Activated T-helper 1 cell treated with anti-CD3 and anti-CD28 coated beads, Interleukin-12 subunit alpha, Interleukin-12 subunit beta, Interleukin-2, Interleukin-4 antibody, amounts not matched to agents 30 ng/mL and 10 ng/mL and 1 ng/mL, durations not matched to agents 14 hours and 24 hours and 36 hours (primary cell): ENCODE measurements around the gene DNM2. TPM values are rescaled to one million over a fixed set of nuclear protein-coding genes. Genes with fewer than 3 reads are reported as not detected.
A peak's percentile ranks its signal among the peaks of the same experiment; 100 is the strongest.
"Not testable (repeated sequence)": the region's sequence is repeated elsewhere in the genome, so short reads cannot be mapped to it uniquely, and the experiment has no call there.

ENCODE experiments used
- DNase-seq: peaks from one replicate; pipeline ENCODE4 v3.0.0; 2021; ENCODE audit warnings: low spot score
- H3K27ac Mint-ChIP-seq: one replicate; pipeline ENCODE4 v1.8.0; 2021; ENCODE audit warnings: mild to moderate bottlenecking, mixed read lengths
- H3K27me3 Mint-ChIP-seq: one replicate; pipeline ENCODE4 v1.8.0; 2022; ENCODE audit warnings: mild to moderate bottlenecking, moderate library complexity, mixed read lengths; ENCODE audit not compliant: insufficient read depth
- H3K36me3 Mint-ChIP-seq: one replicate; pipeline ENCODE4 v1.8.0; 2021; ENCODE audit warnings: low read depth, mixed read lengths
- H3K4me1 Mint-ChIP-seq: one replicate; pipeline ENCODE4 v1.8.0; 2021; ENCODE audit warnings: low read depth, mixed read lengths
- H3K4me3 Mint-ChIP-seq: one replicate; pipeline ENCODE4 v1.8.0; 2021; ENCODE audit warnings: mild to moderate bottlenecking, moderate library complexity, mixed read lengths
- H3K9me3 Mint-ChIP-seq: one replicate; pipeline ENCODE4 v1.8.0; 2021; ENCODE audit warnings: mixed read lengths
- intact Hi-C: fragments of 100-400 bp; cut with micrococcal nuclease; formaldehyde crosslinking; loops from one replicate; pipeline ENCODE4 v1.15.1; 2024
- total RNA-seq: library from RNA; stranded (reverse); gene quantifications from 2 replicates; pipeline ENCODE4 v1.2.3, GENCODE V29; 2022

Gene DNM2
- total RNA-seq, 1 donor from 2014 or later = 240 TPM

DNA sequence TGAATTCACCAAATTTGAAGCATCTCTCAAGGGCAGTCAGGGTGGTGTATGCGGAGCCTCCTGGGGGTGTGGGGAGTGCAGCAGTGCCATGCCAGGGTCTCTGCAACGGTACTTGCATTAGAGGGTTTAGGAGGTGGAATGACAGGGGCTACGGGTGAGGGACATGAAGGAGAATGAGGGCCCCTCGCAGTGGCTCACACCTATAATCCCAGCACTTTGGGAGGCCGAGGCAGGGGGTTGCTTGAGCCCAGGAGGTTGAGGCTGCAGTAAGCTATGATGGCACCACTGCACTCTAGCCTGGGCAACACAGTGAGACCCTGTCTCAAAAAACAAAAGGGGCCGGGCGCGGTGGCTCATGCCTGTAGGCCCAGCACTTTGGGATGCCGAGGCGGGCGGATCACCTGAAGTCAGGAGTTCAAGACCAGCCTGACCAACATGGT lies 152.0 kb downstream of the DNM2 start:
- H3K4me1 Mint-ChIP-seq = peaks cover 34% of the 10 kb centered on the region
- intact Hi-C loops = loop anchor here (2.0 kb wide), 1 partner anchor 215 kb away; the partner anchor contains the start of gene ILF3
- not testable (repeated sequence) for DNase-seq, H3K9me3 Mint-ChIP-seq, H3K27me3 Mint-ChIP-seq, H3K36me3 Mint-ChIP-seq
- H3K27ac Mint-ChIP-seq = peak overlapping the region; percentile 93
- H3K4me3 Mint-ChIP-seq = peak overlapping the region; percentile 81

DNA sequence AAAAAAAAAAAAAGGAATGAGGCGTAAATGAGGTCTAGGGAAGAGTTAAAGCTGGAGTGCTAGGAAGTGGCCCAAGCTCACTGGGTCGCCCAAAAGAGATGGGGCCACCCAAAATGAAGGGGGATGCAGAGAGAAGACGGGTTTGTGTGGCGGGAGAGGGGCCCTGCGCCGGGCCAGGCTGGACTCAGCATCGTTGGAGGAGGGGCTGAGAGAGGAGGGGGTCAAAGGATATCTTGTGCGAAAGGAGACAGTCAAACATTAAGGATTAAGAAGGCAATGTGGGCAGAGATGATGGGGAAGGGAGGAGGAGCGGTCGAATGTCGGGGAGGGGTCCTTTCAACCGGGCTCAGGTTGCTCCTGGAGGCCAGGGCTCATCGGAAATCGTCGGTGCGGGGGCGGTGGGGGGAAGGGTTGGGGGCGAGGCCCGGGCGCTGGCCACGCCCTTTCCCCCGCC lies 152.6 kb downstream of the DNM2 start:
- no peaks in the 10 kb centered on the region for H3K9me3 Mint-ChIP-seq
- H3K36me3 Mint-ChIP-seq = peaks cover 10% of the 10 kb centered on the region
- H3K27ac Mint-ChIP-seq = peak overlapping the region; percentile 93
- no peaks in the 10 kb centered on the region for H3K27me3 Mint-ChIP-seq
- peaks cover 37% of the 10 kb centered on the region for H3K4me1 Mint-ChIP-seq
- intact Hi-C loops = loop anchor here (2.0 kb wide), 1 partner anchor 216 kb away; the partner anchor contains the start of gene ILF3
- DNase-seq = no peak
- H3K4me3 Mint-ChIP-seq = peak overlapping the region; percentile 81

DNA sequence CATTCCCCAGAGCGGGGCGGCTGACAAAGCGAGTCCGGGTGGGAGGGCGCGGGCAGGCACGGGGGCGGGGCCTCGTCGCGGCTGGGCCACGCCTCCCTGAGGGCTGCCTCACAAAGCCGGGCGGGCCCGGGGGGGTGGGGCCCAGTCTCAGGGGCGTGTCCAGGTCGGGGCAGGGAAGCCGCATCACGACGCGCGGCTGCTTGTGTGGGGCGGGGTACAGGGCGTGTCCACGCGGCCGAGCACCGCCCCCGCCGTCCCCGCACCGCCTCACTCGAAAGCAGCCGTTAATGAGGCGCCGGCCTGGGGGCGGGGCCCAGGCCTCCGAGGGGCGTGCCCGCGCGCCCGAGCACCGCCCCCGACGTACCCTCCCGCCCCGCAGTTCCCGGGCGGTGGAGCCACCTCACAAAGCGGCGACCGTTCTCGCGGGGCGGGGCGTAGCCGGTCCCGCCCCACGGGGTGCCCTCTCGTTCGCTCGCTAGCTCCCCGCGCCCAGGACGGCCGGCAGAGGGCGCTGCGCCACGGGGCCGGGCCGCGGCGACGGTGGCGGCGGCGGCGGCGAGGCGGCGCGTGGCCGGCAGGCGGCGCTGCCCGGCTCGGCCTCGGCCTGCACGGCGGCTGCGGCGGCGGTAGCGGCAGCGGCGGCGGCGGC lies 153.2 kb downstream of the DNM2 start, which contains the start of gene CARM1:
TSS of gene CARM1 (plus strand) at position 599 of the 649 bp plus-strand sequence. CDS start 150 bp downstream, outside the sequence.
- Mint-ChIP-seq H3K4me1 (peaks cover 37% of the 10 kb centered on the region), H3K36me3 (peaks cover 10% of the 10 kb centered on the region), H3K9me3 (no peaks in the 10 kb centered on the region), H3K27ac (peak within 1 kb of the TSS; percentile 93), H3K4me3 (peak within 1 kb of the TSS; percentile 88), H3K27me3 (no peaks in the 10 kb centered on the region)
- DNase-seq = peak; percentile 98
- intact Hi-C loops = loop anchor here (1.0 to 2.0 kb wide), 8 partner anchors 36 to 410 kb away; partner anchors contain the start of genes ILF3, KRI1, LDLR and SMARCA4

DNA sequence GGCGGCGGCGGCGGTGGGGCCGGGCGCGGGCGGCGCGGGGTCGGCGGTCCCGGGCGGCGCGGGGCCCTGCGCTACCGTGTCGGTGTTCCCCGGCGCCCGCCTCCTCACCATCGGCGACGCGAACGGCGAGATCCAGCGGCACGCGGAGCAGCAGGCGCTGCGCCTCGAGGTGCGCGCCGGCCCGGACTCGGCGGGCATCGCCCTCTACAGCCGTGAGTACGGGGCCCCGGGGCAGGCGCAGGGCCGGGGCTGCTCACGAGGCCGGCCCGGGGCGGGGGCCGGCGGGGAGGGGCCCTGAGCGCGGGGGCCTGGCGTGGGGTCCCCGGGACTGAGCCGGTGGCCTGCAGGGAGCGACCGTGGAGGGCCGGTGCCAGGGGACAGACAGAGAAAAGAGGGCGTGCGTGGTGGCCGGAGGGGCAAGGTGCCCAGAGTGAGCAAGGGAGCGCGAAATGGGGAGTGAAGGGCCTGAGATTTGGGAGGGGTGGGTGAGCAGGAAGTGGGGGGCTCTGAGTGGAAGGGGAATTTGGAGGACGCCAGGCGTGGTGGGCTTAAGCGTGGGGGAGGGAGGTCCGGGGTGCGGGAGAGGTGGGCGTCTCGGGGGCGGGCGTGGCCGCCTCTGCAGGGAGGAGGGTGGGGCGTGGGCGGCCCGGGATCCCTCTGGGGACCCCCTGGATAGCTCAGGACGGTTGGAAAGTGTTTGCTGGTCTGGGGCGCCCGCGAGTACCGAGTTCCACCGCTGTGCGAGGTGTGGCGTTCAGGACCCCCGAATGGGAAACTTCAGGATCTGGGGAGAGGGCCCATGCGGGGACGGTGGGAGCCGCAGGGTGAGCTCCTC lies 154.0 kb downstream of the DNM2 start:
- Mint-ChIP-seq H3K27me3 (no peaks in the 10 kb centered on the region), H3K4me1 (peaks cover 46% of the 10 kb centered on the region), H3K9me3 (no peaks in the 10 kb centered on the region), H3K36me3 (peaks cover 10% of the 10 kb centered on the region), H3K27ac (peak overlapping the region; percentile 91), H3K4me3 (peak overlapping the region; percentile 88)
- intact Hi-C loops = loop anchor here (1.0 to 2.0 kb wide), 8 partner anchors 37 to 411 kb away; partner anchors contain the start of genes ILF3, KRI1, LDLR and SMARCA4
- DNase-seq = no peak

DNA sequence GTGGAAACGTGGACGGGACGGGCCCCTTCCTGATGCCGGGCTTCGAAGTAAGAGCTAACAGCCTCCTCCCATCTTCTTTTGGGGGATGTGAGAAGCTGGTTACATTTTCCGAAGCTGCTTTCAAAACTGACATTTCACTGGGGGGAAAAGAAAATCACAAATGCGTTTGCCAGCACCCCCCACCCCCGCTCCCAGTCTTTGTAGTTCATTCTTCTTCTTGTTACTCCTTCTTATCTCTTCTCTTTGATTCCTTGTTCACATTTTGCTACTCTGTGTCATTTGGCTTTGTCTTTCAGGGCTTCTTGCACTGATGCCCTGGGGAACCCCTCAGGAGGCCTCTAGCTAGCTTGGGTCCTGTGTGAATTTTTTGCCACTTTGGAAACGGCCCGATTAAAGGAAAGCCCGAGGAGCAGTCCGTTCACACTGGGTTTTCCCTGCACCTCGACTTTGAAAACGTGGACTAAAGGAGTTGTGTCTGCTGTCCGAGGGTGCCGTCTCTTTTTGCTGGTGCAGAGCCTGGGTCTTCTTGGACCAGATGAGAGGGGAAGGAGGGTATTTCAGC lies 154.7 kb downstream of the DNM2 start:
- H3K4me1 Mint-ChIP-seq = peaks cover 48% of the 10 kb centered on the region
- peaks cover 10% of the 10 kb centered on the region for H3K36me3 Mint-ChIP-seq
- H3K9me3 Mint-ChIP-seq = no peaks in the 10 kb centered on the region
- intact Hi-C loops = no loop called here
- peak overlapping the region; percentile 88 for H3K4me3 Mint-ChIP-seq
- H3K27me3 Mint-ChIP-seq = no peaks in the 10 kb centered on the region
- H3K27ac Mint-ChIP-seq = peak overlapping the region; percentile 91
- no peak for DNase-seq

DNA sequence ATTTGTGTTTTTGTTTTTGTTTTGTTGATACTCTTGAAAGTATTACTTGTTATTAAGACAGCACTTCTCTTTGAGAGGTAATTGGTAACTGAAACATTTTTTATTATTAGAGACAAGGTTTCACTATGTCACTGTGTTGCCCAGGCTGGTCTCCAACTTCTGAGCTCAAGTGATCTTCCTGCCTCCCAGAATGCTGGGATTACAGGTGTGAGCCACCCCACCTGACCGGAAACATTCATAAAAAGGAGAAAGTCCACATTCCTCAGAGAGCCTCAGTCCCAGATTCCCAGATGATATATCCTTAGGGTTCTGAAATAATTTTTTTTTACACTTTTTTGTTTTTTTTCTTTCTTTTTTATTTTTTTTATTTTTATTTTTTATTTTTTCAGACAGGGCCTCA lies 156.1 kb downstream of the DNM2 start:
- Mint-ChIP-seq H3K4me1 (peaks cover 52% of the 10 kb centered on the region), H3K9me3 (no peaks in the 10 kb centered on the region), H3K36me3 (peaks cover 7% of the 10 kb centered on the region), H3K27ac (no peak overlapping the region), H3K27me3 (no peaks in the 10 kb centered on the region), H3K4me3 (peak overlapping the region; percentile 63)
- DNase-seq = no peak
- intact Hi-C loops = no loop called here

DNA sequence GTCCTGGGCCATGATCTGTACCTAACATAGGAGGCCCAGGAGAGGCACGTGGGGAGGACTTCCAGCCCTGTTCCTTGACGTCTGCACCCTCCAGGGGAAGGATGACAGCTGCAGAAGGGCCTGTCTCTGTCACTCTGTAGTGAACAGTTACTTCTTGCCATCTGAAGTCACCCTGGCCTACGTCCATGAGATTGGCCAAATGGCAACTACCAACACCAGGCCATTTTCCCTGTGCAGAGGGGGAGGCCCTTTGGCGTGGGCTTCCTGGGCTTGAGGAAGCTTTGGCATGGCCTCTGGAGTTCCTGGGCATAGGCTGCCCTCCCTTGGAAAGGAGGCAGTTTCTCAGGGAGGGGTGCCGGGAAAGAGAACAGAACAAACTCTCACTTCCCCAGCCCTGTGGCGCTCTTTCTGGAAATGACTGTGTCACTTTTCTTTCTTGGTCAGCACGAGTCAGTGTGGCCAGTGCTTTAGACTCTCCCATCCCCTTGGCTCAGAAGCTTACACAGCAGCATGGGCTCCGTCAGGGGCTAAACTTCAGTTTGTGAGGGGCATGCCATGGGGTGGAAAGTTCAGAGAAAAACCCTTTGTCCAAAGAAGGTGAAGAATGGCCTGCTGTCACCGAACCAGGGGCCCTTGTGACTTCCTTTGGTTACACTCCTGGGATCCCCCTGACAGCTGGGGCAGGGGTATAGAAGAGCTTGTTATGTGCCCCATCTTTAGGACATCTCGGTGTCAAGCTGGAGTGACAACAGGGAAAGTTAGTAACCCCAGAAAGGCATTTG lies 158.8 kb downstream of the DNM2 start:
- no peaks in the 10 kb centered on the region for H3K27me3 Mint-ChIP-seq
- H3K36me3 Mint-ChIP-seq = peaks cover 13% of the 10 kb centered on the region
- H3K4me3 Mint-ChIP-seq = no peak overlapping the region
- H3K27ac Mint-ChIP-seq = peak overlapping the region; percentile 21
- intact Hi-C loops = no loop called here
- peaks cover 49% of the 10 kb centered on the region for H3K4me1 Mint-ChIP-seq
- no peaks in the 10 kb centered on the region for H3K9me3 Mint-ChIP-seq
- no peak for DNase-seq

DNA sequence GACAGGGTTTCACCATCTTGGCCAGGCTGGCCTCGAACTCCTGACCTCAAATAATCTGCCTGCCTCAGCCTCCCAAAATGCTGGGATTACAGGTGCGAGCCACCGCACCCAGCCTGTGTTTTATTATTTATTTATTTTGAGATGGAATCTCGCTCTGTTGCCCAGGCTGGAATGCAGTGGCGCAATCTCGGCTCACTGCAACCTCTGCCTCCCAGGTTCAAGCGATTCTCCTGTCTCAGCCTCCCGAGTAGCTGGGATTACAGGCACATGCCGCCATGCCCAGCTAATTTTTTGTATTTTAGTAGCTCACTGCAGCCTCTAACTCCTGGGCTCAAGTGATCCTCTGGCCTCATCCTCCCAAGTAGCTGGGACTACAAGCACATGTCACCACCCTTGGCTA lies 159.7 kb downstream of the DNM2 start:
- intact Hi-C loops = loop anchor here (2.0 kb wide), 1 partner anchor 51 kb away; the partner anchor contains the start of genes TIMM29 and YIPF2
- Mint-ChIP-seq H3K36me3 (peaks cover 12% of the 10 kb centered on the region), H3K27ac (peak overlapping the region; percentile 97), H3K4me1 (peaks cover 46% of the 10 kb centered on the region)
- H3K27me3 Mint-ChIP-seq, H3K9me3 Mint-ChIP-seq, DNase-seq, H3K4me3 Mint-ChIP-seq: not testable (repeated sequence)

DNA sequence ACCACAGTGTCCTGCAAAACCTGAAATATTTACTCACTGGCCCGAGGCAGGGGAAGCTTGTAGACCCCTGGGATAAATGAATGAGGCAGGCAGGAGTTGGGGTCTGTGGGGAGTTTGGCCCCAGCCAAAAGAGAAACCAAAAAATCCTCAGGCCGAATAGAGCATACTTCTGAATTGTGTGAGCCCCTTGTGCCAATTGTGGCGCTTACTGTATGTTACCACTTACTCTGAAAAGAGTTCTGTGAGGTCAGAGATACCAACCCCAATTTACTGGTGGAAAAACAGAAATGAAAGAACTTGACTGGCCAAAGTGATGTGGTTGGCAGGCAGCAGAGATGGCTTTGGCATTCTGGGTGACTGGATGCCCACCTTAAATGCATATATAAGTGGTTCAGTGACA lies 160.4 kb downstream of the DNM2 start:
- no peak for DNase-seq
- H3K36me3 Mint-ChIP-seq = peaks cover 9% of the 10 kb centered on the region
- H3K4me1 Mint-ChIP-seq = peaks cover 41% of the 10 kb centered on the region
- H3K9me3 Mint-ChIP-seq = no peaks in the 10 kb centered on the region
- no peak overlapping the region for H3K4me3 Mint-ChIP-seq
- no peaks in the 10 kb centered on the region for H3K27me3 Mint-ChIP-seq
- intact Hi-C loops = loop anchor here (2.0 kb wide), 1 partner anchor 51 kb away; the partner anchor contains the start of genes TIMM29 and YIPF2
- H3K27ac Mint-ChIP-seq = peak overlapping the region; percentile 97

Other genes with a start within 250 kb of the DNM2 start
- 81.6 and 94.2 TPM in 2 replicates for gene KEAP1, start 214.7 kb upstream of the DNM2 start, total RNA-seq
- not detected in 2 replicates for gene S1PR5, start 200.6 kb upstream of the DNM2 start, total RNA-seq
- 37.3 and 40.7 TPM in 2 replicates for gene ATG4D, start 174.2 kb upstream of the DNM2 start, total RNA-seq
- 91.1 and 91.8 TPM in 2 replicates for gene KRI1, start 152.1 kb upstream of the DNM2 start, total RNA-seq
- 40.1 and 42.1 TPM in 2 replicates for gene CDKN2D, start 149.1 kb upstream of the DNM2 start, total RNA-seq
- not detected in 2 replicates for gene AP1M2, start 130.8 kb upstream of the DNM2 start, total RNA-seq
- 92.9 and 94.4 TPM in 2 replicates for gene SLC44A2, start 92.5 kb upstream of the DNM2 start, total RNA-seq
- gene ILF3, start 63.7 kb upstream of the DNM2 start, total RNA-seq = 536 and 558 TPM in 2 replicates
- gene QTRT1, start 16.6 kb upstream of the DNM2 start, total RNA-seq = 93.7 and 101 TPM in 2 replicates
- gene TMED1, start 118.1 kb downstream of the DNM2 start, total RNA-seq = 19.8 and 21.0 TPM in 2 replicates
- gene C19orf38, start 130.3 kb downstream of the DNM2 start, total RNA-seq = 4.0 and 5.6 TPM in 2 replicates
- gene CARM1, start 153.5 kb downstream of the DNM2 start, total RNA-seq = 85.9 and 88.0 TPM in 2 replicates
- gene YIPF2, start 210.6 kb downstream of the DNM2 start, total RNA-seq = 28.8 and 29.5 TPM in 2 replicates
- gene TIMM29, start 210.7 kb downstream of the DNM2 start, total RNA-seq = 22.6 and 22.7 TPM in 2 replicates
- gene SMARCA4, start 243.0 kb downstream of the DNM2 start, total RNA-seq = 177 and 178 TPM in 2 replicates